Mucosa of descending colon (tissue), 3 donors: ENCODE data around the gene PHACTR1. TPM values are rescaled to one million over a fixed set of nuclear protein-coding genes. Genes with fewer than 3 reads are reported as not detected.
"Not testable (repeated sequence)": the region's sequence is repeated elsewhere in the genome, so short reads cannot be mapped to it uniquely, and the experiment has no call there.

Experiments
- ATAC-seq: fragments of 200-7000 bp; cut with Tn5 transposase; one replicate; pipeline ENCODE4 v1.9.1; 2020; ENCODE audit warnings: mild to moderate bottlenecking, moderate library complexity
- DNase-seq, 3 donors: peaks; one replicate each; pipeline ENCODE4 v3.0.0-alpha.2; 2020
- H3K36me3 ChIP-seq: fragments of 200-600 bp; one replicate; pipeline ENCODE4 v1.8.0; 2021; ENCODE audit warnings: low read depth, mild to moderate bottlenecking
- H3K4me1 ChIP-seq: fragments of 200-600 bp; one replicate; pipeline ENCODE4 v1.8.0; 2021; ENCODE audit warnings: low read depth, mild to moderate bottlenecking
- H3K4me3 ChIP-seq: fragments of 200-600 bp; one replicate; pipeline ENCODE4 v1.8.0; 2021; ENCODE audit warnings: mild to moderate bottlenecking
- H3K9me3 ChIP-seq: fragments of 200-600 bp; one replicate; pipeline ENCODE4 v1.8.0; 2021; ENCODE audit warnings: mild to moderate bottlenecking
- CTCF ChIP-seq: fragments of 200-600 bp; IDR thresholded peaks from one replicate; pipeline ENCODE4 v1.8.0; 2022; ENCODE audit warnings: antibody characterized with exemption, mild to moderate bottlenecking
- intact Hi-C, 2 donors: fragments of 100-400 bp; cut with DNase I in 1 of 2; cut with micrococcal nuclease in 1 of 2; formaldehyde crosslinking; loops; one replicate each; pipeline versions ENCODE4 v1.11.0 to v1.11.1; 2022; cut with DNase I, micrococcal nuclease
- total RNA-seq, 3 donors: library from RNA; stranded (reverse); fragmentation: NEBNext Ultra II Directional in 2 of 3; extraction: Animal tissue kit (Norgen Biotek cat#: 25700) in 2 of 3; gene quantifications; one replicate each; pipeline versions ENCODE4 v1.2.1 to v1.2.4, GENCODE V29; 2021 to 2023
- donor health status: DM: no; HTN: no; CAD: no; lungs with moderate emphysema.
- donor health status: DM: no; HTN: no; CAD: no.
- donor health status: DM: no; HTN: yes; CAD: no.

The PHACTR1 gene
- total RNA-seq, 3 donors from 2014 or later: 2.7 to 4.7 (median 3.1) TPM

- no peaks in the 10 kb centered on the region for H3K4me1 ChIP-seq
- ATAC-seq: no peak
- no peaks in the 10 kb centered on the region for H3K36me3 ChIP-seq
- H3K9me3 ChIP-seq: no peaks in the 10 kb centered on the region
- intact Hi-C loops: no loop called here
- no peak for TF ChIP-seq CTCF
- DNase-seq: no peak
- no peak overlapping the region for H3K4me3 ChIP-seq
These were observed 8.7 kb downstream of the PHACTR1 start for GRCh38 chr6:12725263-12725662.

GRCh38 chr6:12729467-12729866, 12.9 kb downstream of the PHACTR1 start:
- no peaks in the 10 kb centered on the region for H3K9me3 ChIP-seq
- intact Hi-C loops: no loop called here
- no peak overlapping the region for H3K4me3 ChIP-seq
- DNase-seq (no peak), ATAC-seq (no peak)
- TF ChIP-seq CTCF: no peak
- H3K4me1 ChIP-seq: no peaks in the 10 kb centered on the region
- H3K36me3 ChIP-seq: no peaks in the 10 kb centered on the region

- H3K4me1 ChIP-seq, H3K4me3 ChIP-seq, DNase-seq, ATAC-seq, intact Hi-C loops, H3K9me3 ChIP-seq, H3K36me3 ChIP-seq: not testable (repeated sequence)
These were observed 14.2 kb downstream of the PHACTR1 start for GRCh38 chr6:12730809-12731208.

- no peak for ATAC-seq
- no peaks in the 10 kb centered on the region for H3K9me3 ChIP-seq
- no peak for TF ChIP-seq CTCF
These were observed 17.3 kb downstream of the PHACTR1 start for GRCh38 chr6:12733876-12734275.

GRCh38 chr6:12735786-12736185, 19.2 kb downstream of the PHACTR1 start:
- ATAC-seq: no peak

More at GRCh38 chr6:12733876-12734275, 17.3 kb downstream of the PHACTR1 start:
- DNase-seq: no peak
- intact Hi-C loops: no loop called here
- H3K36me3 ChIP-seq: no peaks in the 10 kb centered on the region
- H3K4me1 ChIP-seq: no peaks in the 10 kb centered on the region
- no peak overlapping the region for H3K4me3 ChIP-seq

GRCh38 chr6:12748411-12748810, 31.8 kb downstream of the PHACTR1 start:
- intact Hi-C loops: no loop called here
- Histone ChIP-seq H3K4me1 (no peaks in the 10 kb centered on the region), H3K36me3 (no peaks in the 10 kb centered on the region), H3K9me3 (no peaks in the 10 kb centered on the region), H3K4me3 (no peak overlapping the region)
- DNase-seq (no peak), ATAC-seq (no peak)
- no peak for TF ChIP-seq CTCF

More at GRCh38 chr6:12735786-12736185, 19.2 kb downstream of the PHACTR1 start:
- intact Hi-C loops: no loop called here
- DNase-seq: no peak
- H3K36me3 ChIP-seq: no peaks in the 10 kb centered on the region
- no peak overlapping the region for H3K4me3 ChIP-seq
- no peaks in the 10 kb centered on the region for H3K9me3 ChIP-seq
- H3K4me1 ChIP-seq: no peaks in the 10 kb centered on the region
- TF ChIP-seq CTCF: no peak
